Stimulated activated CD8-positive, alpha-beta memory T cell treated with anti-CD3 and anti-CD28 coated beads, Interleukin-4, amount 100 ng/mL, for 4 hours (primary cell): ENCODE data around the gene PTGER3.

Experiments used
- DNase-seq, 2 donors: peaks; one replicate each; pipeline ENCODE4 v3.0.0-alpha.2; 2020; ENCODE audit warnings: low read depth in 2 of 2, low spot score in 1 of 2

PTGER3 gene

GRCh38 chr1:71053146-71053545 is 5.5 kb upstream of the PTGER3 start:
- no peak for DNase-seq

- no peak for DNase-seq
Measured at GRCh38 chr1:71049951-71050598, 2.5 kb upstream of the PTGER3 start.

- DNase-seq: no peak
Measured at GRCh38 chr1:71046891-71047634, 553 bp downstream of the PTGER3 start.

GRCh38 chr1:71045463-71046028 is 2.1 kb downstream of the PTGER3 start:
- DNase-seq: no peak

- DNase-seq: no peak
Measured at GRCh38 chr1:71044833-71045232, 2.8 kb downstream of the PTGER3 start.

GRCh38 chr1:71043065-71043464 is 4.6 kb downstream of the PTGER3 start:
- DNase-seq: no peak

- no peak for DNase-seq
Measured at GRCh38 chr1:71041806-71042205, 5.8 kb downstream of the PTGER3 start.

- no peak for DNase-seq
Measured at GRCh38 chr1:71039661-71040262, 7.9 kb downstream of the PTGER3 start.

- no peak for DNase-seq
Measured at GRCh38 chr1:71038942-71039341, 8.7 kb downstream of the PTGER3 start.

GRCh38 chr1:71037829-71038620 is 9.6 kb downstream of the PTGER3 start:
- DNase-seq: no peak

- no peak for DNase-seq
Measured at GRCh38 chr1:71037066-71037465, 10.6 kb downstream of the PTGER3 start.

- DNase-seq: no peak
Measured at GRCh38 chr1:71033136-71033535, 14.5 kb downstream of the PTGER3 start.

GRCh38 chr1:71031426-71031825 is 16.2 kb downstream of the PTGER3 start:
- DNase-seq: no peak

- no peak for DNase-seq
Measured at GRCh38 chr1:71030026-71030425, 17.6 kb downstream of the PTGER3 start.

GRCh38 chr1:71028981-71029380 is 18.6 kb downstream of the PTGER3 start:
- DNase-seq: no peak

GRCh38 chr1:71027991-71028390 is 19.6 kb downstream of the PTGER3 start:
- no peak for DNase-seq

- DNase-seq: no peak
Measured at GRCh38 chr1:71026093-71026492, 21.5 kb downstream of the PTGER3 start.

- DNase-seq: no peak
Measured at GRCh38 chr1:71023515-71023914, 24.1 kb downstream of the PTGER3 start.

- DNase-seq: no peak
Measured at GRCh38 chr1:71019233-71019969, 28.2 kb downstream of the PTGER3 start.

GRCh38 chr1:71018791-71019190 is 28.8 kb downstream of the PTGER3 start:
- no peak for DNase-seq

- no peak for DNase-seq
Measured at GRCh38 chr1:71015745-71016144, 31.9 kb downstream of the PTGER3 start.
